ENCODE data around the gene MTA1. TPM values are rescaled to one million over a fixed set of nuclear protein-coding genes. Genes with fewer than 3 reads are reported as not detected.

MTA1 gene
- total RNA-seq, 3 donors from 2014 or later (not counting 1 experiment from before 2014, with no cell fraction given): 104 to 125 (median 112) TPM

DNA sequence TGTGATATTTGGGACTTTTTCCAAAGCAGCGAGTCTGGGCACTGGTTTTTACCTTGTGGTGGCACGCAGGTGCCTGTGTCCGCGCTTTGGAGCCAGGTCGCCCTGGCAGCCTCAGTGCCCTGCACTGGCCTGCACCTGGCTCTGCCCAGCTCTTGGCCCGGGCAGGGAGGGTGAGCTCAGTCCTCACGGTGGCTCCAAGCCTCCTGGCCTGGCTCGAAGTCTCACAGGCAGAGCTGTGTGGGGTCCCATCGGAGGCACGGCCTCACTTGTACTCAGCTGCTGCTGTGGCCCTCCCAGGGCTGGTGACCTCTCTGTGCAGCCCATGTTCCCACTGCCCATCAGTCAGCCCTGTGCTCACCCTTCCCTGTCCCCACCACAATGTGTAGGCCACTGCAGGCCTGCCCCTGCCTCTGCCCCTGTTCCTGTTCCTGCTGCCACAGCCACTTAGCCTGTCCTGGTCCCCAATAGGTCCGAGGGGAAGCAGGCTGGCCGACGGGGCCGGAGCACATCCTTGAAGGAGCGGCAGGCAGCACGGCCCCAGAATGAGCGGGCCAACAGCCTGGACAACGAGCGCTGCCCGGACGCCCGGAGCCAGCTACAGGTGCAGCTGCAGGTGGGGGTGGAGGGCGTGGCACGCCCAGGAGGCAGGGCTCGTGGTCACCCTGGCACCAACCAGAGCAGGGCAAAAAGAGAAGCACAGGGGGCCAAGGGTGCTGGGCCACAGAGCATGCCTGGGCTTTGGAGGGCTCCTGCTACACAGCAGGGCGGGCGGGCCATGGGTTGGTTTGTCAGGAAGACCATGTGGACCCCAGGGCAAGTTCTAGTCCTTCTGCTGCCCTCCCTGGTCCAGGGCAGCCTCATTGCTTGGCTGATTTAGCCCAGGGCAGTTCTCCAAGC lies 37.9 kb upstream of the MTA1 start:
- Mint-ChIP-seq H3K36me3 (no peaks in the 10 kb centered on the region), H3K27ac (no peak overlapping the region), H3K9me3 (no peaks in the 10 kb centered on the region), H3K4me3 (no peak overlapping the region), H3K4me1 (no peaks in the 10 kb centered on the region), H3K27me3 (ENCODE audit: low read depth in 2 of 2) (no peaks in the 10 kb centered on the region)
- no peak for ATAC-seq
- TF ChIP-seq, protein P1, sequence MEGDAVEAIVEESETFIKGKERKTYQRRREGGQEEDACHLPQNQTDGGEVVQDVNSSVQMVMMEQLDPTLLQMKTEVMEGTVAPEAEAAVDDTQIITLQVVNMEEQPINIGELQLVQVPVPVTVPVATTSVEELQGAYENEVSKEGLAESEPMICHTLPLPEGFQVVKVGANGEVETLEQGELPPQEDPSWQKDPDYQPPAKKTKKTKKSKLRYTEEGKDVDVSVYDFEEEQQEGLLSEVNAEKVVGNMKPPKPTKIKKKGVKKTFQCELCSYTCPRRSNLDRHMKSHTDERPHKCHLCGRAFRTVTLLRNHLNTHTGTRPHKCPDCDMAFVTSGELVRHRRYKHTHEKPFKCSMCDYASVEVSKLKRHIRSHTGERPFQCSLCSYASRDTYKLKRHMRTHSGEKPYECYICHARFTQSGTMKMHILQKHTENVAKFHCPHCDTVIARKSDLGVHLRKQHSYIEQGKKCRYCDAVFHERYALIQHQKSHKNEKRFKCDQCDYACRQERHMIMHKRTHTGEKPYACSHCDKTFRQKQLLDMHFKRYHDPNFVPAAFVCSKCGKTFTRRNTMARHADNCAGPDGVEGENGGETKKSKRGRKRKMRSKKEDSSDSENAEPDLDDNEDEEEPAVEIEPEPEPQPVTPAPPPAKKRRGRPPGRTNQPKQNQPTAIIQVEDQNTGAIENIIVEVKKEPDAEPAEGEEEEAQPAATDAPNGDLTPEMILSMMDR (IDR thresholded peaks at IDR 0.05): no peak
- H3K27ac ChIP-seq (ENCODE audit: low read length): no peak overlapping the region
- H3K9me3 ChIP-seq (ENCODE audit: control insufficient read depth, insufficient read depth, low read length): no peaks in the 10 kb centered on the region
- H3K27me3 ChIP-seq (ENCODE audit: control insufficient read depth, insufficient read depth, low read length): no peaks in the 10 kb centered on the region
- no peak for DNase-seq
- intact Hi-C loops (cut with micrococcal nuclease): no loop called here
- H3K36me3 ChIP-seq (ENCODE audit: control insufficient read depth, insufficient read depth, low read length): peaks cover 6% of the 10 kb centered on the region
- 92% methylated on average over 27 of the region's 27 CpGs for WGBS (ENCODE audit: insufficient coverage)
- H3K4me3 ChIP-seq (ENCODE audit: low read length): no peak overlapping the region
- peaks cover 22% of the 10 kb centered on the region for H3K4me1 ChIP-seq (ENCODE audit: control insufficient read depth, insufficient read depth, low read length)

- H3K4me3 ChIP-seq (ENCODE audit: low read length): no peak overlapping the region
- no peak for ATAC-seq
- intact Hi-C loops (cut with micrococcal nuclease): no loop called here
- H3K27me3 Mint-ChIP-seq (ENCODE audit: low read depth in 2 of 2): no peaks in the 10 kb centered on the region
- H3K27me3 ChIP-seq (ENCODE audit: control insufficient read depth, insufficient read depth, low read length): no peaks in the 10 kb centered on the region
- no peak overlapping the region for H3K27ac ChIP-seq (ENCODE audit: low read length)
- no peaks in the 10 kb centered on the region for H3K4me1 Mint-ChIP-seq
- no peaks in the 10 kb centered on the region for H3K9me3 Mint-ChIP-seq
- H3K27ac Mint-ChIP-seq: no peak overlapping the region
- TF ChIP-seq, protein P1 (IDR thresholded peaks at IDR 0.05): no peak
- 94% methylated on average over 26 of the region's 26 CpGs for WGBS (ENCODE audit: insufficient coverage)
- peaks cover 14% of the 10 kb centered on the region for H3K4me1 ChIP-seq (ENCODE audit: control insufficient read depth, insufficient read depth, low read length)
- peaks cover 6% of the 10 kb centered on the region for H3K36me3 ChIP-seq (ENCODE audit: control insufficient read depth, insufficient read depth, low read length)
- no peaks in the 10 kb centered on the region for H3K36me3 Mint-ChIP-seq
- DNase-seq: no peak
- H3K4me3 Mint-ChIP-seq: no peak overlapping the region
- H3K9me3 ChIP-seq (ENCODE audit: control insufficient read depth, insufficient read depth, low read length): no peaks in the 10 kb centered on the region
Measured at GRCh38 chr14:105382343-105383082, 37.1 kb upstream of the MTA1 start.

DNA sequence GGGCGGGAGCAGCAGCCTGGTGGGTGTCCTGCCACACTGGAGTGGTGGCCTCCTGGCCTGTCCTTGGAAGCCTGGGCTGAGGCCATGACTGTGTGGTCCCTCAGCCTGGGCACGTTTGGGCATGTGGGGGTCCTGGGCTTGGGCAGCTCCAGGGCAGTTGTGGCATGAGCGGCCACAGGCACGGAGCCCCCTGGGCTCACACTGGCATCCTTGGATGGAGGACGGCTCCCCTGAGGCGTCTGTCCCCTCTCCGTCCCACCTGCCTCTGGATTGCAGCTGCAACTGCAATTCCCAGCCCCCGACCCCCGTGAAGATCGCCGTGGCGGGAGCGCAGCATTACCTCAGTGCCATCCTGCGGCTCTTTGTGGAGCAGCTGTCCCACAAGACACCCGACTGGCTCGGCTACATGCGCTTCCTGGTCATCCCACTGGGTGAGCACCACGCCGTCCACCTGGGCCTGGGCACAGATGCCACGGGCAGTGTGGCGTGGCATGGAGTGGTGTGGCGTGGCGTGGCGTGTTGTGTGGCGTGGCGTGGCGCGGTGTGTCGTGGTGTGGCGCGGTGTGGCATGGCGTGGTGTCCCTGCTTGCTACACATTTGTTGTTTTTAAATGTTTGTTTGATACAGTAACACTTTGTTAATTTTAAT lies 36.4 kb upstream of the MTA1 start:
- Mint-ChIP-seq H3K36me3 (no peaks in the 10 kb centered on the region), H3K4me1 (no peaks in the 10 kb centered on the region), H3K4me3 (no peak overlapping the region), H3K27me3 (ENCODE audit: low read depth in 2 of 2) (no peaks in the 10 kb centered on the region), H3K27ac (no peak overlapping the region), H3K9me3 (no peaks in the 10 kb centered on the region)
- no peak for ATAC-seq
- intact Hi-C loops (cut with micrococcal nuclease): no loop called here
- H3K27ac ChIP-seq (ENCODE audit: low read length): no peak overlapping the region
- H3K27me3 ChIP-seq (ENCODE audit: control insufficient read depth, insufficient read depth, low read length): no peaks in the 10 kb centered on the region
- H3K4me1 ChIP-seq (ENCODE audit: control insufficient read depth, insufficient read depth, low read length): peaks cover 13% of the 10 kb centered on the region
- H3K4me3 ChIP-seq (ENCODE audit: low read length): no peak overlapping the region
- TF ChIP-seq, protein P1 (IDR thresholded peaks at IDR 0.05): no peak
- WGBS (ENCODE audit: insufficient coverage): 96% methylated on average over 31 of the region's 32 CpGs
- H3K36me3 ChIP-seq (ENCODE audit: control insufficient read depth, insufficient read depth, low read length): peaks cover 6% of the 10 kb centered on the region
- DNase-seq: no peak
- H3K9me3 ChIP-seq (ENCODE audit: control insufficient read depth, insufficient read depth, low read length): no peaks in the 10 kb centered on the region

Data from natural killer cell (primary cell).